Esophagus mucosa (tissue), 1 donor: ENCODE results near the gene ZNF710. TPM values are rescaled to one million over a fixed set of nuclear protein-coding genes. Genes with fewer than 3 reads are reported as not detected.
"Not testable (repeated sequence)": the region's sequence is repeated elsewhere in the genome, so short reads cannot be mapped to it uniquely, and the experiment has no call there.

Source experiments
- ATAC-seq: fragments of 200-7000 bp; cut with Tn5 transposase; one replicate; pipeline ENCODE4 v1.9.1; 2020
- total RNA-seq: library from RNA; stranded (reverse); gene quantifications from one replicate; pipeline ENCODE4 v1.2.4, GENCODE V29; 2023
- donor health status: DM: yes; HTN: yes; CAD: no.

Gene ZNF710
- 27.9 TPM for total RNA-seq

GRCh38 chr15:90001062-90001682 lies at the start of gene ZNF710:
ZNF710 (plus strand) TSS chr15:90001324; CDS start chr15:90067138, 65,814 bp downstream.
- ATAC-seq = no peak

DNA sequence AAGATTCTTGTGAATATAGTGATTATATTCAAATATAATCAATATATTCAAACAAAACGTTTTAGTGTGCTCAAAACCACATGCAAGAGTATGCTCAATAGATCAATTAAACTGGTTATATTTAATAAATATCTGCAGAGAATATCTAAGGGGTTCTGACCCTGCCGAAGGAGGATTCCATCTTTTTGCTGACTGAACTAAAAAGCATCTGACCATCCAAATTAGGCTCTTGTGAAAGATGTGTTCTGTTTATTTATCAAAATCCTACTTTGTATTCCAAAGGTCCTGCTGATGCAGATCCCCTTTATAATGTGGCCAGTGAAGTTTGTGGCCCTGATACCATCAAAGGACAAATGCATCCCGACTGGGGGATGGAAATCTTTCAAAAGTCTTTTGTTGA lies 46.6 kb upstream of the ZNF710 start:
- ATAC-seq = no peak

DNA sequence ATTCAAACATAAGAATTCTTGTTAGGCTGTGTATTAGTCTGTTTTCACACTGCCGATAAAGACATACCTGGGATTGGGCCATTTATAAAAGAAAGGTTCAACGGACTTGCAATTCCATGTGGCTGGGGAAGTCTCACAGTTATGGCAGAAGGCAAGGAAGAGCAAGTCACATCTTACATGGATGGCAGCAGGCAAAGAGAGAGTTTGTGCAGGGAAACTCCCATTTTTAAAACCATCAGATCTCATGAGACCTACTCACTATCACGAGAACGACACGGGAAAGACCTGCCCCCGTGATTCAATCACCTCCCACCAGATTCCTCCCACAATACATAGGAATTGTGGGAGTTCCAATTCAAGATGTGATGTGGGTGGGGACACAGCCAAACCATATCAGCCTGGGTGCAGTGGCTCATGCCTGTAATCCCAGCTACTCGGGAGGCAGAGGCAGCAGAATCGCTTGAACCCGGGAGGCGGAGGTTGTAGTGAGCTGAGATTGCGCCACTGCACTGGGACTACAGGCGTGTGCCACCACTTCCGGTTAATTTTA lies 45.6 kb upstream of the ZNF710 start:
- not testable (repeated sequence) for ATAC-seq

GRCh38 chr15:89958107-89958805 lies 42.9 kb upstream of the ZNF710 start:
- peak; percentile 100 for ATAC-seq

- peak; percentile 14 for ATAC-seq
These were observed 37.6 kb upstream of the ZNF710 start for GRCh38 chr15:89963301-89964231.

- peak; percentile 67 for ATAC-seq
These were observed 36.7 kb upstream of the ZNF710 start for GRCh38 chr15:89964232-89964954.

DNA sequence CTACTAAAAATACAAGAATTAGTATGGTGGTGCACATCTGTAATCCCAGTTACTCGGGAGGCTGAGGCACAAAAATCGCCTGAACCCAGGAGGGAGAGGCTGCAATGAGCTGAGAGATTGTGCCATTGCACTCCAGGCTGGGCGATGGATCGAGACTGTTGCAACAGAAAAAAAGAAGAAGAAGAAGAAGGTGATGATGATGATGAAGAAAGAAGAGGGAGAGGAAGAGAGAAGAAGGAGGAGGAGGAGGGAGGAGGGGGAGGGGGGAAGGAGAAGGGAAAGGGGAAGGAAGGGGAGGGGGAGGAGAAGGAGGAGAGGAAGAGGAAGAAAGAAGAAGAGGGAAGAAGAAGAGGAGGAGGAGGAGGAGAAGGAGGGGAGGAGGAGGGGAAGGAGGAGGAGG lies 33.2 kb upstream of the ZNF710 start:
- no peak for ATAC-seq

- peak; percentile 95 for ATAC-seq
These were observed 29.5 kb upstream of the ZNF710 start for GRCh38 chr15:89971592-89971997.

DNA sequence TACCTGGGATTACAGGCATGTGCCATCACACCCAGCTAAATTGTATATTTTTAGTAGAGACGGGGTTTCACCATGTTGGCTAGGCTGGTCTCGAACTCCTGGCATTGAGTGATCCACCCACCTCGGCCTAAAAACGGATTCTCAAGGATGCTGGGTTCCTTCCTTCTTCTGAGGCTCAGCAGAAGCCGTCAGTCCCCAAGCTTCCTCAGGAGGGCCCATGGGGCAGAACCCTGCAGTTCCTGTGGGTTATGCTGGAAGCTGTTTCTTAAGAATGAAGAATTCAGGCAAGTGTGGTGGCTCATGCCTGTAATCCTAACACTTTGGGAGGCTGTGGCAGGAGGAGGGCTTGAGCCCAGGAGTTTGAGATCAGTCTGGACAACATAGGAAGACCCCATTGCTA lies 29.0 kb upstream of the ZNF710 start:
- ATAC-seq = peak; percentile 28

GRCh38 chr15:89975482-89976245 lies 25.5 kb upstream of the ZNF710 start:
- no peak for ATAC-seq

- no peak for ATAC-seq
These were observed 24.9 kb upstream of the ZNF710 start for GRCh38 chr15:89976246-89976600.

- ATAC-seq = not testable (repeated sequence)
These were observed 23.3 kb upstream of the ZNF710 start for GRCh38 chr15:89977836-89978235.

DNA sequence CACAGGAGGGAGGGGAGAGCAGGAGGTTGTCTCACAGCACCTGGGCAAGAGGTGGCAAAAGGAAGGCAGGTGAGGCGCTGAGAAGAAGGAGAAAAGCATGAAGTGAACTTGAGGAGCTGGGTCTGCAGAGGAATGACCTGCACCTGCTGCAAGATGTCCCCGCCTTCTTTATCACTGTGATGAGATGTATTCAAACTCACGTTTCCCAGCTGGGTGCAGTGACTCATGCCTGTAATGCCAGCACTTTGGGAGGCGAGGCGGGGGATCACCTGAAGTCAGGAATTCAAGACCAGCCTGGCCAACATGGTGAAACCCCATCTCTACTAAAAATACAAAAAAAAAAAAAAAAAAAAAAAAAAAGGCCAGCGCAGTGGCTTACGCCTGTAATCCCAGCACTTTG lies 22.2 kb upstream of the ZNF710 start:
- ATAC-seq = no peak

- no peak for ATAC-seq
These were observed 20.2 kb upstream of the ZNF710 start for GRCh38 chr15:89980896-89981295.

- no peak for ATAC-seq
These were observed 18.6 kb upstream of the ZNF710 start for GRCh38 chr15:89982315-89983055.

DNA sequence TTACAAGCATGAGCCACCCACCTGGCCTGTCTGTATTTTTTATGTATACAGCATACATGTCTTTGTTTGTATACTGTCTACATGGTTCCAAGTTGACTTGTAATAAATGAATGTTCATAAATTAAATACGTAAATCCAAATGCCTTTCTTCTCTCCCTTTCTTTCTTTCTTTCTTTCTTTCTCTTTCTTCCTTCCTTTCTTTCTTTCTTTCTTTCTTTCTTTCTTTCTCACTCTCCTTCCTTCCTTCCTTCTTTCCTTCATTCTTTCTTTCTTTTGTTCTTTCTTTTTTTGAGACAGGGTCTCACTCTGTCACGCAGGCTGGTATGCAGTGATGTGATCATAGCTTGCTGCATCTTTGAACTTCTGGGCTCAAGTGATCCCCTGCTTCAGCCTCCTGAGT lies 17.1 kb upstream of the ZNF710 start:
- ATAC-seq = no peak

- ATAC-seq = no peak
These were observed 16.6 kb upstream of the ZNF710 start for GRCh38 chr15:89984421-89985010.

DNA sequence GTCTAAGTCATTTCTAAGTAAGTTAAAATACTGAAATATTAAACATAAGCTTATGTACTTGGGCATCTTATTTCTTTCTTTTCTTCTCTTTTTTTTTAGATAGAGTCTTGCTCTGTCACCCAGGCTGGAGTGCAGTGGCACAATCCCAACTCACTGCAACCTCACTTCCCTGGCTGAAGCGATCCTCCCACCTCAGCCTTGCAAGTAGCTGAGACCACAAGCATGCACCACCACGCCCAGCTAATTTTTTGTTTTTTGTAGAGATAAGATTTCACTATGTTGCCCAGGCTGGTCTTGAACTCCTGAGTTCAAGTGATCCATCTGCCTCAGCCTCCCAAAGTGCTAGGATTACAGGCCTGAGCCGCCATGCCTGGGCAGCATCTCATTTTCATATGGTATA lies 16.0 kb upstream of the ZNF710 start:
- ATAC-seq = no peak

DNA sequence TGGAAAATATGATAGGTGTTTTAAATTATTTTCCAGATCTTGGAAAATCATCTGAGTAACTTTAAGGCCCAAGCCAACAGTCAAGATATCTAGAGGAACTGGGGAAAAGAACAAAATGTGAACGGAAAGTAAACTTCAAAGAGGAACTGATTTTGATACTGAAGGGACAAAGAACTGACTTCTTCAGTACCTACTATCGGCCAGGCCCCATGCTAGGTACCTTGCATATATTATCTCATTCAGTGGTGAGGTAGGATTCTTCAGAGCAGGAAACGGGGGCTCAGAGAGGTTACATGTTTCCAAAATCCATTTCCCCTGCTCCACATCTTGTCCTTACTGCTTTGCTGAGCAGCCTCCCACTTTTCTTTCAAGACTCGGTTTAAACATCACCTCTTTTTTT lies 9.8 kb upstream of the ZNF710 start:
- ATAC-seq = no peak

- peak; percentile 24 for ATAC-seq
These were observed 7.8 kb upstream of the ZNF710 start for GRCh38 chr15:89993349-89993748.
